ENCODE data around the gene ITGB3.
"Not testable (repeated sequence)": the region's sequence is repeated elsewhere in the genome, so short reads cannot be mapped to it uniquely, and the experiment has no call there.

ITGB3 gene

GRCh38 chr17:47223460-47223859 lies 30.2 kb upstream of the ITGB3 start:
- DNase-seq: no peak

GRCh38 chr17:47224077-47224476 lies 29.6 kb upstream of the ITGB3 start:
- DNase-seq: not testable (repeated sequence)

- DNase-seq: no peak
These were observed 28.7 kb upstream of the ITGB3 start for GRCh38 chr17:47224966-47225365.

- no peak for DNase-seq
These were observed 28.2 kb upstream of the ITGB3 start for GRCh38 chr17:47225436-47225858.

- DNase-seq: no peak
These were observed 27.5 kb upstream of the ITGB3 start for GRCh38 chr17:47225911-47226688.

- no peak for DNase-seq
These were observed 25.8 kb upstream of the ITGB3 start for GRCh38 chr17:47227862-47228261.

- DNase-seq: peak; percentile 59
These were observed 23.8 kb upstream of the ITGB3 start for GRCh38 chr17:47229535-47230443.

- no peak for DNase-seq
These were observed 22.8 kb upstream of the ITGB3 start for GRCh38 chr17:47230864-47231263.

- DNase-seq: no peak
These were observed 22.3 kb upstream of the ITGB3 start for GRCh38 chr17:47231334-47231733.

- DNase-seq: no peak
These were observed 21.8 kb upstream of the ITGB3 start for GRCh38 chr17:47231866-47232265.

- no peak for DNase-seq
These were observed 21.2 kb upstream of the ITGB3 start for GRCh38 chr17:47232465-47232864.

- no peak for DNase-seq
These were observed 18.1 kb upstream of the ITGB3 start for GRCh38 chr17:47235506-47235905.

GRCh38 chr17:47235923-47236322 lies 17.7 kb upstream of the ITGB3 start:
- DNase-seq: no peak

GRCh38 chr17:47237841-47238240 lies 15.8 kb upstream of the ITGB3 start:
- no peak for DNase-seq

- no peak for DNase-seq
These were observed 15.2 kb upstream of the ITGB3 start for GRCh38 chr17:47238321-47239010.

- DNase-seq: no peak
These were observed 14.0 kb upstream of the ITGB3 start for GRCh38 chr17:47239619-47239966.

GRCh38 chr17:47239967-47240651 lies 13.5 kb upstream of the ITGB3 start:
- no peak for DNase-seq

- no peak for DNase-seq
These were observed 12.8 kb upstream of the ITGB3 start for GRCh38 chr17:47240806-47241205.

- DNase-seq: no peak
These were observed 11.0 kb upstream of the ITGB3 start for GRCh38 chr17:47242648-47243047.

GRCh38 chr17:47243737-47244598 lies 9.7 kb upstream of the ITGB3 start:
- DNase-seq: no peak

- no peak for DNase-seq
These were observed 8.9 kb upstream of the ITGB3 start for GRCh38 chr17:47244697-47245096.

GRCh38 chr17:47246120-47246519 lies 7.5 kb upstream of the ITGB3 start:
- DNase-seq: no peak
